WTC11 (cell line): ENCODE data around the gene RASAL3. TPM values are rescaled to one million over a fixed set of nuclear protein-coding genes. Genes with fewer than 3 reads are reported as not detected.

Experiments
- ATAC-seq: fragments of 200-7000 bp; cut with Tn5 transposase; 2 replicates; pipeline ENCODE4 v1.10.0; 2021; ENCODE audit warnings: mild to moderate bottlenecking, moderate library complexity
- CTCF ChIA-PET: fragments of 300-600 bp; sonication (Branson Sonifier 250); formaldehyde crosslinking; loops from one replicate; lab custom pipeline; 2021; ENCODE audit warnings: antibody characterized with exemption; lab: Charles Lee
- POLR2A ChIA-PET: fragments of 350-600 bp; sonication (Branson Sonifier 250); formaldehyde crosslinking; loops from one replicate; lab custom pipeline; 2021; ENCODE audit warnings: antibody characterized with exemption; lab: Charles Lee
- DNase-seq: peaks from one replicate; pipeline ENCODE4 v3.0.0; 2021; ENCODE audit warnings: low spot score
- H3K27ac Mint-ChIP-seq: 2 replicates; pipeline ENCODE4 v1.8.0; 2021; ENCODE audit warnings: mixed read lengths
- H3K27me3 Mint-ChIP-seq: 2 replicates; pipeline ENCODE4 v1.8.0; 2021; ENCODE audit warnings: low read depth, mild to moderate bottlenecking, moderate library complexity, mixed read lengths
- H3K36me3 Mint-ChIP-seq: 2 replicates; pipeline ENCODE4 v1.8.0; 2021; ENCODE audit warnings: mixed read lengths
- H3K4me1 Mint-ChIP-seq: 2 replicates; pipeline ENCODE4 v1.8.0; 2022; ENCODE audit warnings: mixed read lengths
- H3K4me3 Mint-ChIP-seq: 2 replicates; pipeline ENCODE4 v1.8.0; 2021; ENCODE audit warnings: mild to moderate bottlenecking, moderate library complexity, mixed read lengths
- H3K9me3 Mint-ChIP-seq: 2 replicates; pipeline ENCODE4 v1.8.0; 2021; ENCODE audit warnings: mixed read lengths
- ATF6 ChIP-seq: sonication (generic); formaldehyde crosslinking; IDR thresholded peaks from 2 replicates; pipeline ENCODE4 v1.8.1; 2023; ENCODE audit warnings: mild to moderate bottlenecking, missing genetic modification reagents
- CBFB ChIP-seq: sonication (generic); formaldehyde crosslinking; IDR thresholded peaks from 2 replicates; pipeline ENCODE4 v1.8.1; 2022; ENCODE audit warnings: mild to moderate bottlenecking, low read depth, missing genetic modification reagents
- EMX1 ChIP-seq: fragments of 250-450 bp; sonication (Bioruptor Pico); IDR thresholded peaks from 2 replicates; pipeline ENCODE4 v1.8.0; 2021; ENCODE audit warnings: mild to moderate bottlenecking
- ERG ChIP-seq: fragments of 250-450 bp; sonication (Bioruptor Pico); IDR thresholded peaks from 2 replicates; pipeline ENCODE4 v1.8.0; 2021; ENCODE audit warnings: mild to moderate bottlenecking
- IRF1 ChIP-seq: sonication (generic); formaldehyde crosslinking; IDR thresholded peaks from 2 replicates; pipeline ENCODE4 v1.8.0; 2023; ENCODE audit warnings: missing genetic modification reagents
- JAZF1 ChIP-seq: fragments of 250-450 bp; sonication (Bioruptor Pico); IDR thresholded peaks from 2 replicates; pipeline ENCODE4 v1.9.0; 2021; ENCODE audit warnings: moderate library complexity, mild to moderate bottlenecking, inconsistent platforms
- MAX ChIP-seq: sonication (generic); formaldehyde crosslinking; IDR thresholded peaks from 2 replicates; pipeline ENCODE4 v1.8.0; 2022; ENCODE audit warnings: mild to moderate bottlenecking, missing genetic modification reagents
- NFE2L1 ChIP-seq: sonication (generic); formaldehyde crosslinking; IDR thresholded peaks from 2 replicates; pipeline ENCODE4 v1.8.1; 2023; ENCODE audit warnings: missing genetic modification reagents
- NFYB ChIP-seq: sonication (generic); formaldehyde crosslinking; conservative IDR thresholded peaks from 2 replicates; pipeline ENCODE4 v1.8.0; 2022; ENCODE audit warnings: low read depth, missing genetic modification reagents
- OVOL2 ChIP-seq: fragments of 250-450 bp; sonication (Bioruptor Pico); IDR thresholded peaks from 2 replicates; pipeline ENCODE4 v1.9.0; 2021; ENCODE audit warnings: mild to moderate bottlenecking, borderline replicate concordance
- RELA ChIP-seq: sonication (generic); formaldehyde crosslinking; IDR thresholded peaks from 2 replicates; pipeline ENCODE4 v1.8.1; 2022; ENCODE audit warnings: missing genetic modification reagents, mild to moderate bottlenecking, borderline replicate concordance
- SMAD4 ChIP-seq: sonication (generic); formaldehyde crosslinking; IDR thresholded peaks from 2 replicates; pipeline ENCODE4 v1.8.0; 2022; ENCODE audit warnings: mild to moderate bottlenecking, missing genetic modification reagents
- ZNF281 ChIP-seq: sonication (generic); formaldehyde crosslinking; IDR thresholded peaks from 2 replicates; pipeline ENCODE4 v1.8.0; 2023; ENCODE audit warnings: mild to moderate bottlenecking, missing genetic modification reagents
- ZNF512 ChIP-seq: sonication (generic); formaldehyde crosslinking; IDR thresholded peaks from 2 replicates; pipeline ENCODE4 v1.8.1; 2022; ENCODE audit warnings: missing genetic modification reagents, borderline replicate concordance
- ZSCAN18 ChIP-seq: fragments of 250-450 bp; sonication (Bioruptor Pico); IDR thresholded peaks from 2 replicates; pipeline ENCODE4 v2.1.2; 2022; ENCODE audit warnings: mild to moderate bottlenecking, moderate library complexity
- total RNA-seq: library from RNA; stranded (reverse); gene quantifications from 3 replicates; pipeline ENCODE4 v1.2.3, GENCODE V29; 2021

RASAL3 gene
- total RNA-seq, 1 experiment from 2014 or later = 1.6 TPM

- POLR2A ChIA-PET = no interaction called here
- CTCF ChIA-PET = interaction anchor here (0.7 to 2.1 kb wide), 2 partner anchors 113 to 436 kb away, joined by 5 to 6 read pairs; no protein-coding TSS in a partner anchor
- no peak overlapping the region for H3K4me3 Mint-ChIP-seq
- H3K4me1 Mint-ChIP-seq = no peaks in the 10 kb centered on the region
- ATAC-seq = no peak
- H3K27ac Mint-ChIP-seq = no peak overlapping the region
- TF ChIP-seq ZNF281 (CRISPR knock-in tag) (no peak), JAZF1 (CRISPR knock-in tag) (no peak), CBFB (CRISPR knock-in tag) (no peak), NFE2L1 (no peak), OVOL2 (CRISPR knock-in tag) (no peak), NFYB (CRISPR knock-in tag) (no peak), ZNF512 (CRISPR knock-in tag) (no peak), ZSCAN18 (no peak)
- H3K9me3 Mint-ChIP-seq = no peaks in the 10 kb centered on the region
- no peaks in the 10 kb centered on the region for H3K36me3 Mint-ChIP-seq
- no peaks in the 10 kb centered on the region; the same call in 1 of the 2 replicates for H3K27me3 Mint-ChIP-seq
- no peak for DNase-seq
Observed at GRCh38 chr19:15442142-15442920, 22.0 kb downstream of the RASAL3 start.

GRCh38 chr19:15441317-15441716 is 23.0 kb downstream of the RASAL3 start:
- no peaks in the 10 kb centered on the region for H3K36me3 Mint-ChIP-seq
- H3K27ac Mint-ChIP-seq = no peak overlapping the region
- H3K27me3 Mint-ChIP-seq = no peaks in the 10 kb centered on the region; the same call in 1 of the 2 replicates
- no peak for ATAC-seq
- H3K9me3 Mint-ChIP-seq = no peaks in the 10 kb centered on the region
- CTCF ChIA-PET = interaction anchor here (0.7 to 2.1 kb wide), 2 partner anchors 114 to 437 kb away, joined by 5 to 6 read pairs; no protein-coding TSS in a partner anchor
- H3K4me1 Mint-ChIP-seq = peaks cover 1% of the 10 kb centered on the region
- no peak for TF ChIP-seq SMAD4 (CRISPR knock-in tag)
- TF ChIP-seq MAX = no peak
- no peak for TF ChIP-seq ERG
- TF ChIP-seq ATF6 (CRISPR knock-in tag) = no peak
- TF ChIP-seq EMX1 (CRISPR knock-in tag) = no peak
- no peak for TF ChIP-seq RELA (CRISPR knock-in tag)
- no peak for TF ChIP-seq IRF1 (CRISPR knock-in tag)
- no peak overlapping the region for H3K4me3 Mint-ChIP-seq
- DNase-seq = no peak
- POLR2A ChIA-PET = no interaction called here
